GM08714 (cell line): ENCODE measurements around the gene ZMIZ1.

Experiments used
- H3K4me3 ChIP-seq: fragments of 200-500 bp; sonication (Bioruptor generic); 2 replicates; pipeline ENCODE4 v1.5.1; 2014; ENCODE audit warnings: mild to moderate bottlenecking, low read length, inconsistent platforms
- ZNF274 ChIP-seq: IDR thresholded peaks from 2 replicates; pipeline ENCODE4 v1.6.1; 2012; ENCODE audit warnings: mild to moderate bottlenecking, low read depth, low read length

ZMIZ1 gene

DNA sequence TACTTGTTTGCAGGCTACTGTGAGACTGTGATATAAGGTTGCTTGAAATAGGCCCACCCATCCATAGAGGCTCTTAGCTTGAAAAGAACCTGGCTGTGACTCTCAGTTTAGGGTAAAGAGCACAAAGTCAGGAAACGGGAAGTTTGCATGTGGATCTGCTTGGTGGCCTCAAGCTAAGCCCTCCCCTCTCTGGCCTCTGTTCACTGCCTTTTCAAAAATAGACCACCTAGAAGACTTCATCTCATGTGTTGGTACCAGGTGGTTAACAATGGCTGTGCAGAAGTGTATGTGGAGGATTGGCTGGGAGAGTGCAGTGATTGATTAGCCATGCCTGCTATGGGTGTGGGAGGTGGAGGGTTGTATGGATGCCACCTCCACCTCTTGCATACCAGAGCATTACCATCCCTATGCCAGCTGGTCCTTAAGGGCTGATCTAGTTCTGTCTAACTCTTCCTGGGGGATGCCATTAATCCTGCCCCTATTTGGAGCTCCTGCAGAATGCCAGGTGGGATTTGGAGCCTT is 122.0 kb downstream of the ZMIZ1 start:
- no peak overlapping the region for H3K4me3 ChIP-seq
- no peak for TF ChIP-seq ZNF274

DNA sequence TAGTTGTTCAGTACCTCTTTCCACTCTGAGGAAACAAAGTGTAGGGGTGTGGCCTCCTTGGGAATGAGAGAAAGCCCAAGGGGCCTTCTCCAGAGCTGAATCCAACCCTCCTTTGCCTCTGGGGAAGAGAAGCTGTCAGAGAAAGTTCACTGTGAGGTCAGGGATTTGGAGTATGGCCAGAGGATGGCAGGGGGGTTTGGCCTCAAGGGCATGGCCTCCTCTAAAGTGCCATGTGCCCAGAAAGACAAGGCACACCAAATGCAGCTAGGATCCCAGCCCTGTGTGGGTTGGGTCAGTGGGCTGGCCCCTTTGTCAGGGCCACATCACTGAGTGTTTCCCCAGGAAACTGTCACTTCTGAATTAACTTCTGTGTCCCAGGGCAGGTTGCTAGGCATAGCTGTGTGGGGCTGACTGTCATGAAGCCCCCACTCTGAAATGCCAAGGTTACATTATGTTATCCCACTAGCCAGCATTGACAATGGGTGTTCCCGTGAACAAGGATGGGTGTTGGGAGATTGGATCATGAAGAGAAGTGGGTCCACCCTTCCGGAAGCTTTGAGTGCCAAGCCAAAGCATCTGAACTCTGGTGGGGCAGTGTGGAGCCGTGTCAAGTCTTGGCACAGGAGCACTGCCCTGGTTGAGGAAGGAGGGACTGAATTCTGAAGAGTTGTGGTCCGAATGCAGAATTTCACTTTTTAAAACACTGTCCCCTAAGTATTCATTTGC is 123.3 kb downstream of the ZMIZ1 start:
- H3K4me3 ChIP-seq, result no peak overlapping the region
- TF ChIP-seq ZNF274, result no peak

DNA sequence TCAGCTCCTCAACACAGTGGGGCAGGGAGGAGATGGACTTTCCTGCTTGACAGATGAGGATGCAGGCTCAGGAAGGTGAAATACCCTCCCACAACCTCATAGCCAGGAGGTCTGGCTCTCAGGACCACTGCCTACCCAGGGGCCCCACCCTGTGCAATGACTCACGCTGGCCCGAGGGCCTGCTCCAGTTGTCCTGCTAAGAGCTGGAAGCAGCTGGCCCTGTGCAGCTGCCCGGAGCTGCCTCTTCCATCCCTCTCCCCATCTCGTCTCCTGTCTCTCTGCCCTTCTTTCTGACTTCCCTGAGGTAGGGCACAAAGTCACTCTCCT is 123.9 kb downstream of the ZMIZ1 start:
- TF ChIP-seq ZNF274, result no peak
- no peak overlapping the region for H3K4me3 ChIP-seq

DNA sequence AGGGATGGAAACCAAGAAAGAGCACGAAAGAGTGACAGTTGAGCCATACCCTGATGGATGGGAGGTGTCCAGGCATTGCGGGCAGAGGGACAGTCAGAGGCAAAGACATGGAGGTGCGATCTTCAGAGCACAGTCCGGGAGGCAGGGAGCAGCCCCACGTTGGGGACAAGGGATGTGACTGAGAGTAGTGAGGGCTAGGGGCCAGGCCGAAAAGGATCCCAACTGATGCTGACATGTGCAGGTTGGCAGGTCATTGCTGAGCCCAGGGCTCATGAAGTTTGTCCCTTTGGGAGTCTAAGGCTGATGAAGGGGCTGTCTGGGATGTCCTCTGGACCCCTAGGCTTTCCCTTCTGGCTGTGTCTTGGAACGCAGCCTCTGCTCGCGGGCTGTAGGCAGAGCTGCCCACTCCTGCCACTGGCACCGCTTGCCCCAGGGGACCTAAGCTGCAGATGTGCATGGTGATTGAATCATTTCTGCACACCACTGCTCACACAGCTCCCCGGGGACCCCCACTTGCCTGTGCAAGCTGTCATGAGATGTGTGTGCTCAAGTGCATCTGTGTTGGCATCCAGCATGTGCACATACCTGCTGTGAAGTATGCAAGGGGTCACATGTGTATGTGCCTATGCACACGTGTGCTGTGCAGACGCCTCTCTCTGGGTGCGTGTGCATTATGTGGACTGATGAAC is 125.1 kb downstream of the ZMIZ1 start:
- no peak for TF ChIP-seq ZNF274
- no peak overlapping the region for H3K4me3 ChIP-seq

DNA sequence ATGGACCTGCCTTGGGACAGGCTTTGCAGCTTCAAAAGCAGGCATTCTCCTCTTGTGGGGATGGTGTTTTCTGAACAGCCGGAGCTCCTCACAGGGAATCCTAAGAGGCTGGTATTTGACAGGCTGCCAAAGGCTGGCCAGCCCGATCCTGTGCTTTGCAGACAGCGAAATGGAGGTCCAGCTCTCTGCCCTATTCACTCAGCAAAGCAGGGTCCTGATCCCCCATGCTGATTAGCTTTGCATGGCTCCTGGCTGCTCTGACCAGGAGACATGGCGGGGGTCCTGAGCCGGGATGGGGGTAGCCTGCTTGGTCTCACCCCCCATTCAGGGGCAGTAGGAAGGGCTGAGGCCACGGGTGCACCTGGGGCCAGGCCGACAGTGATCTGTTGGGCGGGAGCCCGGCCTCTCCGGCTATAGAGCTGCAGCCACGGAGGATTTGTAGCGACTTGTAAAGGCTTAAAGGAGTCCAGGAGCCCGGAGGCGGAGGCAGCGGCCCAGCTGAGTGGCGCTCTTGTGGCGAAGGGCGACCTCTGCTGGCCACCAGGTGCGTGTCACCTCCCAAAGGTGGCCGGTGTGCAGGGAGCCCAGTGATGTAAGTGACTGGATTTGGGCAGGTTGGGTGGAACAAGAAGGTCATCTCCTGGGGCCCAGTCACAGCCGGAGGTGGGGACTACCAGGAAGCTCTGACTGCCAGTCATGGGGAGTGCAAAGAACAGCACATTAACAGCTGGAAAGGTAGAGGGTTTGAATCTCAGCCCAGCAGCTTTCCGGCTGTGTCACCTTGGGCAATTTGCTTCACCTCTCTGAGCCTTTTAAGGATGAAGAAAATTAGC is 126.5 kb downstream of the ZMIZ1 start:
- H3K4me3 ChIP-seq, result no peak overlapping the region
- no peak for TF ChIP-seq ZNF274

DNA sequence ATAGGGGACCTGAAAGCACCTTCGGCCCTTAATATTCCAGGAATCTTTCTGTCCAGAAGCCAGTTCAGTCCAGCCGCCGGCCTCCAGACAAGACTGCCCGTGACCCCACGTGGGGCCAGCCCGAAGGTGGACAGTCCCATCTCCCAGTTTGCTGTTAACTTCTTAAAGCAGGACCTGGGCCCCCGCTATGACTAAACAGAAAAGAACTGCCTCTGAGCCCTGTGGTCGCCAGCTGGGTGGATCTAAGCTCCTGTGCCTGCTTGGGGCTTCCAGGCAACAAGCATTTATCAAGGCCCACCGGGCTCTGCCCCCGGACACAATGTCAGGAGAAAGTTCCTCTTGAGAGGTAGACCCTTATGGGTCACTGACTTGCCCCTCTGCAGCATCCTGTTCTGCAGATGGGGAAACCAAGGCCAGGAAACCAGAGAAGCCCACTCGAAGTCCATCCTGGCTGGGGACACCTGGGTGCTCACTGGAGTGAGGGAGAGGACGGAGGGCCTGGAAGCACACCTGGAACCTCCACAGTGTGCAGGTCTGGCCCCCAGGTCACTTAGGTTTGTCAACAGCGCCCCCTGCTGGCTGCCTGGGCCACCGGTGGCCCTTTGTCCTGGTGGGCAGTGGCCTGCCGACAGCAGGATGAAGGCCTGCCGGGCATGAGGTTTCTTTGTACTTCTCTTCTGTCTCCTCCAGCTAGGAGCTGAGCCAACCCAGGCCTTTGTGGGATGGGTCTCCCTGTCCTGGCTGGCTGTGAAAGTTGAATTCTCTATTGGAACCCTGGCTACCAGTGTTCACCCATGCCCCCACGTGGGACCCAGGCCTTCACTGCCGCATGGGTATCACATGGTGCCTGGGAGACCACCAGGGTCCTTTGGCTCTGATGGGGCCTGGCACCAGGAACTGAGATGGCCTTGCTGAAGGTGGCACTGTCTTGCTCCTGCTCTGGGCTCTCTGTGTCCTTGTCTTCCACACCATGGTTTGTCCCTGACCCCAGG is 128.0 kb downstream of the ZMIZ1 start:
- TF ChIP-seq ZNF274, result no peak
- no peak overlapping the region for H3K4me3 ChIP-seq

DNA sequence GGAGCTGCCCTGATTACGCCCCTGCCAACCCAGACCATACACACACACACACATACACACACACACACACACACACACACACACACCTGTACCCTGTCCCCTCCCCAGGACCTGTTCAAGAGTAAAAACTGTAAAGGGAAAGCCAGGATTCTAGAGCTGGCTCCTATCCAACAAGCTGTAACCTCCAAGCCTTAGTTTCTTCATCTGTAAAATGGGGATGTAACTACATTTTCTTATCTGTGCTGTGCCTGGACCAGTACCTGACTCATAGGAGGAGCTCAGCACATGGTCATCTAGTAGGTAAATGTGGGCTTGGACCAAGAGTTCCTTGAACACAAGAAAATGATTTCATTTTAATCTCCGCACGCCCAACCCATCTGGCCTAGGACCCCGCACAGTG is 128.8 kb downstream of the ZMIZ1 start:
- TF ChIP-seq ZNF274, result no peak
- H3K4me3 ChIP-seq, result no peak overlapping the region

DNA sequence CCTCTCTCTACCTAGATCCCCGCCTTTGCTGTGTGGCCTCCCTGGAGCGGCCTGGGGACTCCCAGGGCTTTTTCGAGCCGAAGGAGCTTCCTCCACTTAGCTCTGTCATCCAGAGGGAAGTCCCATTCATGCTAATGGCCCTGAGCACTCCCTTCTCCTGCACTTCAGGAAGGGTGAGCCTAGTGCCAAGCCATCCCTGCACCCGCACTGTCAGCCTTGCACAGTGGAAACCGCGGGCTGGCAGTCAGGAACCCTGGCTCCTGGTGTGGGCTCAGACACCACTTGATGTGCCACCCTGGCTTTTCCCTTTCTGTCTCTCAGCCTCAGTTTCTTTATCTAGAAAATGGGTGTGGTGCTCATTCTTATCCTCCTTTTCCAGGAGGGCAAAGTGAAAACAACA is 131.6 kb downstream of the ZMIZ1 start:
- H3K4me3 ChIP-seq, result no peak overlapping the region
- no peak for TF ChIP-seq ZNF274

DNA sequence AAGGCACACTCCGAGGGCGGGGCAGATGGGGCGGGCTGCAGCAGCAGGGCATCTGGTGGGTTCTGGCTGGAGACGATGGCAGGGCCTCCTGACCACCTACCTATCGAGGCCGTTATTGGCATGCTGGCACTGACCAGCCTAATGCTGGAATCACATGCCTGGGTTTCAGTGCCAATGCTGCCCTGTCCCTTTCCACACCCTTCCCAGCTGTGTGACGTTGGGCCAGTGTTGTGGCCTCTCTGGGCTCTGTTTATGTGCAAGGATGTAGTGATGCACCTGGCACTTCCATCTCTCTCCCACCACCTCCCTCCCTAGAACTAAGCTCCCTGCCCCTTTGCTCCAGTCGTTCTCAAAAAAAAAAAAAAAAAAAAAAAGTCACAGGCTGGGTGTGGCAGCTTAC is 132.9 kb downstream of the ZMIZ1 start:
- H3K4me3 ChIP-seq, result no peak overlapping the region
- no peak for TF ChIP-seq ZNF274

DNA sequence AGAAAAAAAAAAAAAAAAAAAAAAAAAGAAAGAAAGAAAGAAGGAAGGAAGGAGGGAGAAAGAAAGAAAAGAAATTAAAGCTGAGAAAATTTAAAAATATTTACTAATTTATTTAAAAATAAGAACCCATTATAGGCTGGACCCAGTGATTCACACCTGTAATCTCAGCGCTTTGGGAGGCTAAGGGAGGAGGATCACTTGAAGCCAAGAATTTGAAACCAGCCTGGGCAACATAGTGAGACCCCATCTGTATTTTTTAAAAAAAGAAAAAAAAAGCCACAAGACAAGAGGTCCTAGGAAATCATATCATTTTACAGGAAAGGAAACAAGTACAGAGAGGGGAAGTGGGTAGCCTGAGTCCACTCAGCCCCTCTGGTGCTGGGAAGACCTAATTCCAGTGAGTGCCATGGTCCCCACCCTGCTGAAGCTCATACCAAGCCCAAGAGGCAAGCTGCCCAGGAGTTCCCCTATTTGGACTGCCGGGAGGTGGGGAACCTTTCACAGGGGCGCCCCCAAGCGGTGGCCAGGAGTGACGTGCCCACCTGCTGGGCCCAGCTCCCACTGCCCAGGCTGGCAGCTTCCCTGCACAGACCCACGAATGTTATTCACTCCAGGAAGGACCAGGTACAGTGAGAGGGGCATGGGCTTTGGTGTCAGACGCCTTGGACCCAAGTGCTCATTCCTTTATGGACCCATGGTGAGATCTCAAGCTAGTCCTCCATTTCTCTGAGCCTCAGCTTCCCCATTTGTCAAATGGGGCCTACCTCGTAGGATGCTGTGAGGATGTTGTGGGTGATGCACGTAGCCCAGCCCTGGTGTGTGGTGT is 133.6 kb downstream of the ZMIZ1 start:
- H3K4me3 ChIP-seq, result no peak overlapping the region
- no peak for TF ChIP-seq ZNF274

DNA sequence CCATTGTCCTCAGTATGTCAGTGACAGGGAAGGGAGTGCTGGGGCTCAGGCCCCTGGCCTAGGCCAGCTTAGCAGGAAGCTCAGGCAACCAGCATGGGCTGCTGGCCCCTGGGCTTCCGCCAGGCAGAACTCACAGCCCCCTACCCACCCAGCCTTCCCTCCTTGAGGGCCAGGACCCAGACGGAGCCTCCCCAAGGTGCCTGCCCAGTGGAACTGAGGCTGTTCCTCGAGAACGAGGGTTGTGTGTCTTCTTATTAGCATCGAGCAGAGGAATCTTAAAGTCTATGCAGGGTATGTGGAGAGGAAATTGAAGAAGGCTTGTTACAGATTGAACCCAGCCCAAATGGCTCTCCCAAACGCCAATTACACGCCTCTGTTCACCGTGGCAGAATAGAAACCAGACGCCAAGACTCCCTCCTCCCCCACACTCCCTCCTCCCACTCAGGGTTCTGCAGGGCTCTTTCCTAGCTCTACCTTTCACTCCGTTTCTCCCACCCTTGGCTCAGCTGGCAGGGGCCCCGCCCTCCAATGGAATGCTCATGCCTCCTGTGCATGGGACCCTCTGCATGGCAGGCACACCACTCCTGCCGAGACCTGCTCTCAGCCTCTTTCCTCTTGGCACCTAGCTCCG is 134.4 kb downstream of the ZMIZ1 start:
- no peak overlapping the region for H3K4me3 ChIP-seq
- TF ChIP-seq ZNF274, result no peak

DNA sequence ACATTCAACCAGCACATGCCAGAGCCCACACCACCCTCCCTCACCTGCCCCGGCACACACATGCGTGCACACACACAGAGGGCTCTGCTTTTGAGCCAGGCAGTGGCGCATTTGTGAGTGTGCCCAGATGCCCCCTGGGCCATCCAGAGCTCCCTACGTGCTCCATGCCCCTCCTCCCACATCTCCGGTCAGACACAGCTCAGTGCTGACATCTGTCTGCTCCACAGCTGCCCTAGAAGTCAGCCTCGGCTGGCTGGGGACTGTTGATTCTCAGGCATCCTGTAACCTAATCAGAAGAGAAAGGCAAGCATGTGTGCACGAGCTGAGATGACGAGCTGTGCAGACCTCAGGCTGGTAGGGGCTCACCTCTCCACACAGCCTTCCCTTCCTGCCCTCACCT is 135.1 kb downstream of the ZMIZ1 start:
- H3K4me3 ChIP-seq, result no peak overlapping the region
- TF ChIP-seq ZNF274, result no peak
